Thoracic aorta (tissue), 2 donors: ENCODE measurements around the gene HSPA12A. TPM values are rescaled to one million over a fixed set of nuclear protein-coding genes. Genes with fewer than 3 reads are reported as not detected.

Experiments
- ATAC-seq: fragments of 150-250 bp; one replicate; pipeline ENCODE4 v1.8.0; 2017; ENCODE audit warnings: low read depth; ENCODE audit not compliant: insufficient number of reproducible peaks, low FRiP score
- DNase-seq: peaks from one replicate; pipeline ENCODE4 v3.0.0-alpha.2; 2020; ENCODE audit warnings: low spot score
- H3K27ac ChIP-seq, 2 donors: fragments of 200-600 bp; sonication (generic); 1 replicate in 1 of 2; 2 replicates in 1 of 2; pipeline ENCODE4 v1.5.1; 2016; ENCODE audit warnings: mild to moderate bottlenecking in 2 of 2, moderate library complexity in 2 of 2
- H3K27me3 ChIP-seq: fragments of 200-600 bp; sonication (generic); replicated peaks from 2 replicates; pipeline ENCODE4 v1.6.0; 2016; ENCODE audit warnings: mild to moderate bottlenecking; ENCODE audit not compliant: insufficient read depth
- H3K36me3 ChIP-seq: fragments of 200-600 bp; sonication (generic); one replicate; pipeline ENCODE4 v1.5.1; 2016
- H3K4me1 ChIP-seq, 2 donors: fragments of 200-600 bp; sonication (generic); 1 replicate in 1 of 2; 2 replicates in 1 of 2; pipeline versions ENCODE4 v1.5.1 to v1.6.0; 2016; ENCODE audit warnings: low read depth in 2 of 2, mild to moderate bottlenecking in 1 of 2; ENCODE audit not compliant: control insufficient read depth in 1 of 2
- H3K4me3 ChIP-seq: fragments of 200-600 bp; sonication (generic); 2 replicates; pipeline ENCODE4 v1.5.1; 2016; ENCODE audit warnings: mild to moderate bottlenecking
- H3K9me3 ChIP-seq: fragments of 200-600 bp; sonication (generic); 2 replicates; pipeline ENCODE4 v1.5.1; 2016
- total RNA-seq, 2 donors: library from RNA; depleted of rRNA; stranded (reverse); fragments of >200 nt; gene quantifications; one replicate each; pipeline versions ENCODE4 v1.1.0 to v1.2.3, GENCODE V29; 2016
- TF ChIP-seq, protein P1 (sequence below): fragments of 200-600 bp; sonication (generic); IDR thresholded peaks from one replicate; pipeline ENCODE4 v1.5.1; 2019; ENCODE audit warnings: antibody characterized with exemption

Gene HSPA12A
- total RNA-seq, 2 donors from 2014 or later: 10.2 to 13.6 TPM

GRCh38 chr10:116632596-116633215 is 109.7 kb downstream of the HSPA12A start:
- Histone ChIP-seq H3K27me3 (no peaks in the 10 kb centered on the region), H3K9me3 (no peaks in the 10 kb centered on the region), H3K36me3 (no peaks in the 10 kb centered on the region), H3K4me1 (no peaks in the 10 kb centered on the region), H3K4me3 (no peak overlapping the region), H3K27ac (no peak overlapping the region)
- DNase-seq: no peak
- TF ChIP-seq, protein P1, sequence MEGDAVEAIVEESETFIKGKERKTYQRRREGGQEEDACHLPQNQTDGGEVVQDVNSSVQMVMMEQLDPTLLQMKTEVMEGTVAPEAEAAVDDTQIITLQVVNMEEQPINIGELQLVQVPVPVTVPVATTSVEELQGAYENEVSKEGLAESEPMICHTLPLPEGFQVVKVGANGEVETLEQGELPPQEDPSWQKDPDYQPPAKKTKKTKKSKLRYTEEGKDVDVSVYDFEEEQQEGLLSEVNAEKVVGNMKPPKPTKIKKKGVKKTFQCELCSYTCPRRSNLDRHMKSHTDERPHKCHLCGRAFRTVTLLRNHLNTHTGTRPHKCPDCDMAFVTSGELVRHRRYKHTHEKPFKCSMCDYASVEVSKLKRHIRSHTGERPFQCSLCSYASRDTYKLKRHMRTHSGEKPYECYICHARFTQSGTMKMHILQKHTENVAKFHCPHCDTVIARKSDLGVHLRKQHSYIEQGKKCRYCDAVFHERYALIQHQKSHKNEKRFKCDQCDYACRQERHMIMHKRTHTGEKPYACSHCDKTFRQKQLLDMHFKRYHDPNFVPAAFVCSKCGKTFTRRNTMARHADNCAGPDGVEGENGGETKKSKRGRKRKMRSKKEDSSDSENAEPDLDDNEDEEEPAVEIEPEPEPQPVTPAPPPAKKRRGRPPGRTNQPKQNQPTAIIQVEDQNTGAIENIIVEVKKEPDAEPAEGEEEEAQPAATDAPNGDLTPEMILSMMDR: no peak
- ATAC-seq: no peak

DNA sequence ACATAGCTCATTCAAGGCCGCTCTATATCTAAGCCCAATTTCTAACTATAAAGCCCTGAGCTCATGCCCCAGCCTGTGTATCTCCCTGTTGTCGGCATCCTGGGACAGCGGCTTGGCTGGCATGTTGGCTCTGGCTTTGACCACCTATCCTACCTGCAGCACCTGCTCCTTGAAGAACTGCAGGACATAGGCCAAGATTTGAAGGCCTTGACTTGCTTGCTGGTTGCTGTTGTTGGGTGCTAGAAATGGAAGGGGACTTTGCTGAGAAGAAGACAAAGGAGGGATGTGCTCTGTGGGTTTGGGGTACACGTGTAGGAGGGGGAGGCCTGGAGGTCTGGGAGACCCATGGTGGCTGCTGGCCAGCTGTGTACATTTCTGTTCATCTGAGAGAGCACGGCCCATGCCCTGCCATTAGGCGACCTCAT is 110.5 kb downstream of the HSPA12A start:
- H3K9me3 ChIP-seq: no peaks in the 10 kb centered on the region
- TF ChIP-seq, protein P1: no peak
- H3K4me3 ChIP-seq: no peak overlapping the region
- ATAC-seq (no peak), DNase-seq (no peak)
- H3K36me3 ChIP-seq: no peaks in the 10 kb centered on the region
- H3K4me1 ChIP-seq: no peaks in the 10 kb centered on the region
- no peak overlapping the region for H3K27ac ChIP-seq
- no peaks in the 10 kb centered on the region for H3K27me3 ChIP-seq

DNA sequence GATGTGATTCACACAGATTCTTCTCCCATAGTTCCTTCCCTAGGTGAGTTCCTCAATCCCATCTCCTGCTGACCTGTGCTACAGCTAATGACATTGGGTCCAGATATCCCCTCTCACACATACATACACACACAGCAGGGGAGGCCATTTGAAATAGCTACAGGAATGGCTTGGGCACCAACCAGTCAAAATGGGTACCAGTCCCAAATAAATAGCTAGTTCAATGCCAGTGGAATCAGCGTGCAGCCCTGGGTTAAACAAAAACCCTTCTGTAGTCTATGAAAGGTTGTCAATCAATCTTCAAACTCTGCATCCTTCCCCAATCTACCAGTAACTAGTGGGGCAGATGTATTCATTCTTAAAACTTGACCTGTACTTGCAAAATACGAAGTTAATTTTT is 112.3 kb downstream of the HSPA12A start:
- no peak overlapping the region for H3K4me3 ChIP-seq
- no peaks in the 10 kb centered on the region for H3K27me3 ChIP-seq
- H3K9me3 ChIP-seq: no peaks in the 10 kb centered on the region
- no peak overlapping the region for H3K27ac ChIP-seq
- DNase-seq (no peak), ATAC-seq (no peak)
- no peaks in the 10 kb centered on the region for H3K4me1 ChIP-seq
- TF ChIP-seq, protein P1: no peak
- H3K36me3 ChIP-seq: no peaks in the 10 kb centered on the region

GRCh38 chr10:116629340-116629739 is 113.0 kb downstream of the HSPA12A start:
- Histone ChIP-seq H3K27ac (no peak overlapping the region), H3K36me3 (no peaks in the 10 kb centered on the region), H3K4me1 (no peaks in the 10 kb centered on the region), H3K27me3 (no peaks in the 10 kb centered on the region), H3K9me3 (no peaks in the 10 kb centered on the region), H3K4me3 (no peak overlapping the region)
- ATAC-seq (no peak), DNase-seq (no peak)
- TF ChIP-seq, protein P1: no peak

- DNase-seq (no peak), ATAC-seq (no peak)
- no peaks in the 10 kb centered on the region for H3K36me3 ChIP-seq
- no peaks in the 10 kb centered on the region for H3K9me3 ChIP-seq
- H3K27ac ChIP-seq: no peak overlapping the region
- TF ChIP-seq, protein P1: no peak
- no peaks in the 10 kb centered on the region for H3K4me1 ChIP-seq
- H3K4me3 ChIP-seq: no peak overlapping the region
- no peaks in the 10 kb centered on the region for H3K27me3 ChIP-seq
Measured at GRCh38 chr10:116627386-116627933, 114.9 kb downstream of the HSPA12A start.
